PFSK-1 (cell line): ENCODE data around the gene CYP3A5.

Experiments
- FOXP2 ChIP-seq: optimal IDR thresholded peaks from 2 replicates; pipeline ENCODE3; 2011; ENCODE audit warnings: borderline replicate concordance, control low read depth, inconsistent platforms; ENCODE audit not compliant: insufficient read depth; ENCODE audit errors: extremely low read length, extremely low read depth
- POLR2AphosphoS5 ChIP-seq: IDR thresholded peaks from 2 replicates; pipeline ENCODE4 v1.6.1; 2012; ENCODE audit warnings: low read depth, mild to moderate bottlenecking, control low read depth, low read length, moderate library complexity
- TAF1 ChIP-seq: IDR thresholded peaks from 2 replicates; pipeline ENCODE4 v1.6.1; 2012; ENCODE audit warnings: low read length, control low read depth, borderline replicate concordance; ENCODE audit not compliant: insufficient read depth
- TF ChIP-seq, protein P1 (sequence below), 2 experiments: IDR thresholded peaks; 2 replicates each; pipeline versions ENCODE4 v1.6.1 to v1.8.0; 2011 to 2012; ENCODE audit warnings: low read depth in 2 of 2, low read length in 2 of 2, control low read depth in 1 of 2, inconsistent platforms in 1 of 2, mild to moderate bottlenecking in 1 of 2, moderate library complexity in 1 of 2; ENCODE audit not compliant: insufficient read depth in 1 of 2

DNA sequence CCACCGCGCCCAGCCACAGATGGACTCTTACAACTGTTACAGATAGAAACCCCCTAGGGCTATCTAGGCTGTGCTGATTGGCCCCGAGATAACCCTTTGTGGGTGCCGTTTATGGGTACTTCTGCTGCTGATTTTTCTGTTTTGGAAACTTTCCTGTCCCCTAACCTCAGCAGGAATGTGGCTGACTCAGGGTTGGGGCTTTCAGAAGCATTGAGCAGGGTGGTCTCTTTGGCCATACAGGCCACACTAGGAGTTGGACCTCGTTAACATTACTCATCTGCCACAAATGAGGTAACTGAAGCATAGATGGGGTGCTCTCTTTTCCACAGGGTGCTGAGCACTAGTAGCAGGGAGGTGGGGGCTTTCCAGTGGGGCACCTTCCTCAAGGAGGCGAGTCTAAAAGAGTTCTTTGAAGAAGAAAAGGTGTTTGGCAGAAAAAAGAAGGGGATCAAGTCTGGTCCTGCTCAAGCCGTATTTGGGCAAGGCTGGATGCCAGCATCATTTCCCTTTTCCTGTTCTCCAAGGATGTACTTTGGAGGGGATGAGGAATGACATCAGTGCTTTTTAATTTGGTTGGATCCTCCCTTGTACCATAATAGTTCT lies 56.6 kb downstream of the CYP3A5 start:
- TF ChIP-seq TAF1 (no peak), POLR2AphosphoS5 (no peak), FOXP2 (no peak)
- TF ChIP-seq, protein P1, sequence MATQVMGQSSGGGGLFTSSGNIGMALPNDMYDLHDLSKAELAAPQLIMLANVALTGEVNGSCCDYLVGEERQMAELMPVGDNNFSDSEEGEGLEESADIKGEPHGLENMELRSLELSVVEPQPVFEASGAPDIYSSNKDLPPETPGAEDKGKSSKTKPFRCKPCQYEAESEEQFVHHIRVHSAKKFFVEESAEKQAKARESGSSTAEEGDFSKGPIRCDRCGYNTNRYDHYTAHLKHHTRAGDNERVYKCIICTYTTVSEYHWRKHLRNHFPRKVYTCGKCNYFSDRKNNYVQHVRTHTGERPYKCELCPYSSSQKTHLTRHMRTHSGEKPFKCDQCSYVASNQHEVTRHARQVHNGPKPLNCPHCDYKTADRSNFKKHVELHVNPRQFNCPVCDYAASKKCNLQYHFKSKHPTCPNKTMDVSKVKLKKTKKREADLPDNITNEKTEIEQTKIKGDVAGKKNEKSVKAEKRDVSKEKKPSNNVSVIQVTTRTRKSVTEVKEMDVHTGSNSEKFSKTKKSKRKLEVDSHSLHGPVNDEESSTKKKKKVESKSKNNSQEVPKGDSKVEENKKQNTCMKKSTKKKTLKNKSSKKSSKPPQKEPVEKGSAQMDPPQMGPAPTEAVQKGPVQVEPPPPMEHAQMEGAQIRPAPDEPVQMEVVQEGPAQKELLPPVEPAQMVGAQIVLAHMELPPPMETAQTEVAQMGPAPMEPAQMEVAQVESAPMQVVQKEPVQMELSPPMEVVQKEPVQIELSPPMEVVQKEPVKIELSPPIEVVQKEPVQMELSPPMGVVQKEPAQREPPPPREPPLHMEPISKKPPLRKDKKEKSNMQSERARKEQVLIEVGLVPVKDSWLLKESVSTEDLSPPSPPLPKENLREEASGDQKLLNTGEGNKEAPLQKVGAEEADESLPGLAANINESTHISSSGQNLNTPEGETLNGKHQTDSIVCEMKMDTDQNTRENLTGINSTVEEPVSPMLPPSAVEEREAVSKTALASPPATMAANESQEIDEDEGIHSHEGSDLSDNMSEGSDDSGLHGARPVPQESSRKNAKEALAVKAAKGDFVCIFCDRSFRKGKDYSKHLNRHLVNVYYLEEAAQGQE (IDR thresholded peaks at IDR 0.05; ENCODE audit: insufficient read depth in 1 of 2, low read depth in 2 of 2, low read length in 2 of 2) = no peak
